ENCODE results near the gene NUDCD3. TPM values are rescaled to one million over a fixed set of nuclear protein-coding genes. Genes with fewer than 3 reads are reported as not detected.

The NUDCD3 gene
- total RNA-seq, 1 experiment from 2014 or later, result 71.9 TPM

GRCh38 chr7:44433255-44434022 lies 57.0 kb downstream of the NUDCD3 start:
- Histone ChIP-seq H3K4me2 (ENCODE audit: insufficient read depth, insufficient read length, low read length) (no peak overlapping the region), H3K14ac (ENCODE audit: insufficient read depth, low read length) (no peak overlapping the region), H3K27me3 (ENCODE audit: insufficient read depth, low read length) (no peaks in the 10 kb centered on the region), H2BK120ac (ENCODE audit: low read depth, low read length, poor library complexity, severe bottlenecking) (no peak overlapping the region), H4K5ac (ENCODE audit: insufficient read length, low read depth, low read length) (no peak overlapping the region), H3K9me3 (ENCODE audit: control insufficient read depth, low read depth, low read length) (no peaks in the 10 kb centered on the region), H3K56ac (ENCODE audit: insufficient read length, low read depth, low read length) (no peak overlapping the region), H3K9ac (ENCODE audit: extremely low read depth, insufficient read length, low read length) (no peak overlapping the region), H2AK5ac (ENCODE audit: insufficient read length, low read length) (no peak overlapping the region), H3K18ac (ENCODE audit: insufficient read length, low read depth, low read length) (no peak overlapping the region), H2AFZ (ENCODE audit: low read length) (no peak overlapping the region), H2BK12ac (ENCODE audit: insufficient read length, low read depth, low read length) (no peak overlapping the region), H2BK20ac (ENCODE audit: low read depth, low read length, poor library complexity, severe bottlenecking) (no peak overlapping the region), H3K4me1 (ENCODE audit: insufficient read depth, low read length) (peaks cover 2% of the 10 kb centered on the region), H3K27ac (ENCODE audit: insufficient read length, low read depth, low read length) (no peak overlapping the region), H3K23me2 (ENCODE audit: insufficient read length, low read depth, low read length, poor library complexity, severe bottlenecking) (no peaks in the 10 kb centered on the region), H4K20me1 (ENCODE audit: control insufficient read depth, insufficient read depth, insufficient read length) (no peaks in the 10 kb centered on the region), H4K8ac (replicated peaks; ENCODE audit: insufficient read length, low read depth, low read length) (no peak overlapping the region), H2BK5ac (ENCODE audit: insufficient read length, low read length) (no peak overlapping the region), H3K79me2 (ENCODE audit: insufficient read depth, low read length) (peaks cover 3% of the 10 kb centered on the region; the same call in 1 of the 2 replicates), H3K23ac (ENCODE audit: insufficient read length, low read depth, low read length) (no peak overlapping the region), H3K79me1 (ENCODE audit: insufficient read depth, low read depth, low read length, poor library complexity, severe bottlenecking) (peaks cover 2% of the 10 kb centered on the region), H2BK15ac (ENCODE audit: low read depth, low read length) (no peak overlapping the region), H3K4ac (ENCODE audit: low read depth, low read length) (no peak overlapping the region), H4K91ac (ENCODE audit: insufficient read length, low read depth, low read length) (no peak overlapping the region), H3T11ph (ENCODE audit: low read length) (no peak overlapping the region)
- H3K9me3 Mint-ChIP-seq, result no peaks in the 10 kb centered on the region
- H3K4me3 Mint-ChIP-seq, result no peak overlapping the region; a peak in 2 of 5 replicates
- H3K27ac Mint-ChIP-seq, result peak overlapping the region; percentile 14 to 62 (median 57); a peak in 5 of 7 replicates
- no CpG with 5 or more reads among the region's 10 CpGs for WGBS (ENCODE audit: extremely low coverage, insufficient read length, low lambda C conversion rate)
- DNase-seq, result no peak
- peaks cover 4 to 6% of the 10 kb centered on the region in 2 experiments; a peak in 3 of 4 replicates for H3K4me1 Mint-ChIP-seq
- H3K36me3 Mint-ChIP-seq (ENCODE audit: insufficient read depth in 1 of 3, low read depth in 3 of 3), result peaks cover 7 to 13% (median 11%) of the 10 kb centered on the region in 3 experiments; a peak in 5 of 7 replicates
- no peaks in the 10 kb centered on the region; the same call in 1 of the 2 replicates for H3K27me3 Mint-ChIP-seq (ENCODE audit: low read depth)
- no peak for TF ChIP-seq CTCF (conservative IDR thresholded peaks at IDR 0.05)

Measured in H9 (cell line).